K562 (cell line): ENCODE measurements around the gene CCDC192. TPM values are rescaled to one million over a fixed set of nuclear protein-coding genes. Genes with fewer than 3 reads are reported as not detected.

ENCODE experiments used
- ATAC-seq: fragments of 200-7000 bp; cut with Tn5 transposase; 3 replicates; pipeline ENCODE4 v1.9.1; 2020; ENCODE audit warnings: moderate library complexity
- BruUV-seq: library from RNA; stranded (reverse); fragments of 400-500 nt; replicated peaks from 2 replicates; lab custom pipeline; 2021; lab: Mats Ljungman, UMichigan
- CTCF ChIA-PET: fragments of 300-600 bp; formaldehyde crosslinking; extraction: SDS; loops from one replicate; lab custom pipeline; 2021; ENCODE audit warnings: low intra/inter-chr PET ratio; lab: Yijun Ruan, JAX
- POLR2A ChIA-PET: fragments of 300-600, 350-650 bp; sonication (Branson Sonifier 250); formaldehyde crosslinking; extraction: SDS; loops from one replicate; lab custom pipeline; 2021; ENCODE audit warnings: antibody characterized with exemption, inconsistent platforms; lab: Yijun Ruan, JAX
- DNase-seq, 4 experiments: peaks; one replicate each; pipeline versions ENCODE4 v3.0.0 to v3.0.0-alpha.2; 2011 to 2018; ENCODE audit warnings: low spot score in 3 of 4, mixed read lengths in 3 of 4; ENCODE audit errors: extremely low read depth in 1 of 4
- FAIRE-seq: peaks from 2 replicates; lab custom pipeline; 2011; peaks lifted over from hg19 to GRCh38; lab: Jason Lieb, UNC
- H2AFZ ChIP-seq: 2 replicates; pipeline ENCODE4 v1.6.0; 2011; ENCODE audit warnings: low read depth, low read length, control low read depth, inconsistent platforms
- H3K27ac ChIP-seq: fragments of 200-600 bp; 3 replicates; pipeline ENCODE4 v1.8.0; 2011; ENCODE audit warnings: low read depth, mild to moderate bottlenecking, control low read depth, inconsistent platforms, low read length, moderate library complexity, mixed read lengths; ENCODE audit errors: extremely low read depth
- H3K27me3 ChIP-seq, 2 experiments: fragments of 300-600 bp in 1 of 2; 2 replicates in 1 of 2; 3 replicates in 1 of 2; pipeline versions ENCODE4 v1.6.0 to v1.8.0; 2011; ENCODE audit warnings: inconsistent platforms in 2 of 2, low read length in 2 of 2, mild to moderate bottlenecking in 1 of 2, mixed read lengths in 1 of 2, moderate library complexity in 1 of 2; ENCODE audit not compliant: control insufficient read depth in 2 of 2, insufficient read depth in 2 of 2
- H3K36me3 ChIP-seq: fragments of 300-600 bp; 3 replicates; pipeline ENCODE4 v1.8.0; 2011; ENCODE audit warnings: mild to moderate bottlenecking, low read length, inconsistent platforms; ENCODE audit not compliant: control insufficient read depth, insufficient read depth
- H3K4me1 ChIP-seq, 2 experiments: fragments of 200-600 bp in 1 of 2; replicated peaks in 1 of 2; 2 replicates in 1 of 2; 3 replicates in 1 of 2; pipeline versions ENCODE4 v1.5.1 to v1.8.0; 2011; ENCODE audit warnings: inconsistent platforms in 2 of 2, low read length in 2 of 2, mild to moderate bottlenecking in 1 of 2, mixed read lengths in 1 of 2, moderate library complexity in 1 of 2; ENCODE audit not compliant: control insufficient read depth in 2 of 2, insufficient read depth in 2 of 2
- H3K4me2 ChIP-seq: 2 replicates; pipeline ENCODE4 v1.6.1; 2011; ENCODE audit warnings: low read length, control low read depth, inconsistent platforms, mixed read lengths; ENCODE audit not compliant: insufficient read depth
- H3K4me3 ChIP-seq: fragments of 200-600 bp; sonication (generic), shearing (Covaris generic); 2 replicates; pipeline ENCODE4 v1.5.1; 2016; ENCODE audit warnings: control low read depth, inconsistent platforms
- H3K79me2 ChIP-seq: fragments of 200-600 bp; 3 replicates; pipeline ENCODE4 v1.8.0; 2011; ENCODE audit warnings: low read length, inconsistent platforms; ENCODE audit not compliant: control insufficient read depth, insufficient read depth
- H3K9ac ChIP-seq, 2 experiments: 2 replicates each; pipeline versions ENCODE4 v1.6.0 to v1.6.1; 2011; ENCODE audit warnings: low read depth in 2 of 2, low read length in 2 of 2, control low read depth in 1 of 2, inconsistent platforms in 1 of 2, mild to moderate bottlenecking in 1 of 2, mixed read lengths in 1 of 2; ENCODE audit not compliant: insufficient read depth in 1 of 2
- H3K9me1 ChIP-seq: one replicate; pipeline ENCODE4 v1.6.0; 2011; ENCODE audit warnings: inconsistent platforms, mild to moderate bottlenecking, low read length, moderate library complexity; ENCODE audit not compliant: control insufficient read depth, insufficient read depth
- H3K9me3 ChIP-seq: replicated peaks from 2 replicates; pipeline ENCODE4 v1.5.1; 2011; ENCODE audit warnings: low read depth, low read length, inconsistent platforms; ENCODE audit not compliant: control insufficient read depth, insufficient read depth
- H4K20me1 ChIP-seq: replicated peaks from 2 replicates; pipeline ENCODE4 v1.6.1; 2011; ENCODE audit warnings: low read length, inconsistent platforms, mixed read lengths; ENCODE audit not compliant: control insufficient read depth, insufficient read depth
- CBFA2T3 ChIP-seq: fragments of 450-650 bp; IDR thresholded peaks from 2 replicates; pipeline ENCODE4 v1.6.1; 2017
- ERF ChIP-seq: fragments of 450-650 bp; formaldehyde crosslinking; IDR thresholded peaks from 2 replicates; pipeline ENCODE4 v1.4.0; 2020; ENCODE audit warnings: mild to moderate bottlenecking, mixed read lengths
- FOXA1 ChIP-seq: fragments of 450-650 bp; IDR thresholded peaks from 2 replicates; pipeline ENCODE4 v1.6.1; 2016; ENCODE audit warnings: mild to moderate bottlenecking, borderline replicate concordance
- GATAD2A ChIP-seq: fragments of 450-650 bp; IDR thresholded peaks from 2 replicates; pipeline ENCODE4 v1.6.1; 2017
- GATAD2B ChIP-seq: fragments of 450-650 bp; IDR thresholded peaks from 2 replicates; pipeline ENCODE4 v1.6.1; 2017; ENCODE audit warnings: mild to moderate bottlenecking, borderline replicate concordance
- HDAC1 ChIP-seq, 2 experiments: fragments of 450-650 bp; IDR thresholded peaks; 2 replicates each; pipeline ENCODE4 v1.6.1; 2016 to 2017; ENCODE audit warnings: inconsistent platforms in 1 of 2, mild to moderate bottlenecking in 1 of 2, moderate library complexity in 1 of 2
- HEY1 ChIP-seq: fragments of 250-450 bp; sonication (Bioruptor Pico); IDR thresholded peaks from 2 replicates; pipeline ENCODE4 v1.5.0; 2020; ENCODE audit warnings: mild to moderate bottlenecking, moderate library complexity, borderline replicate concordance
- IRF1 ChIP-seq: sonication (generic); formaldehyde crosslinking; IDR thresholded peaks from 2 replicates; pipeline ENCODE4 v1.8.0; 2022; ENCODE audit warnings: missing genetic modification reagents, mild to moderate bottlenecking, borderline replicate concordance
- MCM7 ChIP-seq, 2 experiments: fragments of 450-650 bp; IDR thresholded peaks; 2 replicates each; pipeline ENCODE4 v1.6.1; 2016 to 2018
- RAD21 ChIP-seq, 2 experiments: fragments of 250-450 bp in 1 of 2; fragments of 450-650 bp in 1 of 2; sonication (Bioruptor Pico) in 1 of 2; formaldehyde crosslinking in 1 of 2; IDR thresholded peaks in 1 of 2; conservative IDR thresholded peaks in 1 of 2; 2 replicates each; pipeline versions ENCODE4 v1.4.0 to v1.8.0; 2020 to 2022; ENCODE audit warnings: mild to moderate bottlenecking in 2 of 2, moderate library complexity in 1 of 2
- TCF15 ChIP-seq: fragments of 250-450 bp; sonication (Bioruptor Pico); IDR thresholded peaks from 2 replicates; pipeline ENCODE4 v1.8.0; 2022; ENCODE audit warnings: moderate library complexity, mild to moderate bottlenecking, inconsistent platforms
- THRA ChIP-seq: fragments of 450-650 bp; IDR thresholded peaks from 2 replicates; pipeline ENCODE4 v1.6.1; 2017; ENCODE audit warnings: mild to moderate bottlenecking, moderate library complexity
- ZBTB1 ChIP-seq: sonication (generic); formaldehyde crosslinking; IDR thresholded peaks from 2 replicates; pipeline ENCODE4 v1.8.1; 2023; ENCODE audit warnings: missing genetic modification reagents, low read depth, mild to moderate bottlenecking, borderline replicate concordance
- ZEB2 ChIP-seq: fragments of 450-650 bp; IDR thresholded peaks from 2 replicates; pipeline ENCODE4 v1.6.1; 2016
- ZNF263 ChIP-seq: sonication (generic); formaldehyde crosslinking; IDR thresholded peaks from 2 replicates; pipeline ENCODE4 v1.8.0; 2022; ENCODE audit warnings: mild to moderate bottlenecking, missing genetic modification reagents, borderline replicate concordance
- WGBS: fragments of 100-300 bp; shearing (Covaris generic); methylation state at CpG from one replicate; pipeline ENCODE4 v1.1.6; 2016; ENCODE audit warnings: low coverage, mixed read lengths; ENCODE audit not compliant: insufficient coverage; ENCODE audit errors: missing lambda C conversion rate; 5-methylcytosine and 5-hydroxymethylcytosine counted together
- in situ Hi-C: fragments of 300-500 bp; cut with MboI; formaldehyde crosslinking; loops from 4 replicates; pipeline ENCODE4 v1.15.0; 2018; ENCODE audit warnings: inconsistent platforms, mixed read lengths
- intact Hi-C: fragments of 100-400 bp; cut with micrococcal nuclease; formaldehyde crosslinking; loops from 2 replicates; pipeline ENCODE4 v1.14.2; 2022
- polyA plus RNA-seq, 8 experiments: library from polyadenylated mRNA; depleted of rRNA in 4 of 8; stranded (reverse) in 5 of 8; unstranded in 3 of 8; fragments of >200 nt; fragmentation: Nextera tagmentation in 2 of 8; fragmentation: Illumina TruSeq in 1 of 8; extraction: Ambion mirVana in 2 of 8; extraction: Trizol in 1 of 8; gene quantifications; 2 replicates each; pipeline versions ENCODE4 v1.2.1 to v1.2.3, GENCODE V29; 2011 to 2014; ENCODE audit warnings: inconsistent platforms in 1 of 8, missing spikeins in 1 of 8
- total RNA-seq, 7 experiments: library from RNA; depleted of rRNA in 6 of 7; stranded (reverse); fragments of >200 nt in 6 of 7; fragmentation: Illumina TruSeq in 2 of 7; extraction: Trizol in 2 of 7; gene quantifications; 2 replicates each; pipeline versions ENCODE4 v1.2.1 to v1.2.3, GENCODE V29; 2011 to 2021; ENCODE audit warnings: low replicate concordance in 1 of 7

CCDC192 gene
- total and polyA plus RNA-seq, 9 of the 15 experiments (the other 6 are each of a cell fraction or from before 2014, with no cell fraction given): 0.21 to 0.66 (median 0.38) TPM; not detected in 2

- H4K20me1 ChIP-seq: no peaks in the 10 kb centered on the region
- no peak overlapping the region for H2AFZ ChIP-seq
- DNase-seq (no peak), ATAC-seq (no peak), FAIRE-seq (no peak)
- no peak overlapping the region for H3K9ac ChIP-seq
- TF ChIP-seq FOXA1 (no peak), MCM7 (IDR thresholded peaks at IDR 0.05) (no peak), THRA (no peak), RAD21 (CRISPR knock-in tag; conservative IDR thresholded peaks at IDR 0.05 in 1 of 2, IDR thresholded peaks at IDR 0.05 in 1 of 2) (no peak), GATAD2B (no peak), HDAC1 (IDR thresholded peaks at IDR 0.05) (no peak), ERF (no peak), IRF1 (CRISPR knock-in tag) (no peak), HEY1 (no peak), TCF15 (CRISPR knock-in tag) (no peak), ZEB2 (no peak), GATAD2A (no peak), ZBTB1 (CRISPR knock-in tag) (no peak), CBFA2T3 (no peak), ZNF263 (no peak)
- no peaks in the 10 kb centered on the region for H3K36me3 ChIP-seq
- no peaks in the 10 kb centered on the region for H3K27me3 ChIP-seq
- no peak overlapping the region for H3K27ac ChIP-seq
- no peaks in the 10 kb centered on the region for H3K4me1 ChIP-seq
- intact Hi-C loops (no loop called here), in situ Hi-C loops (no loop called here)
- CTCF ChIA-PET: no interaction called here
- WGBS: 1% methylated on average over 5 of the region's 5 CpGs
- POLR2A ChIA-PET: interaction anchor here (0.8 kb wide), 1 partner anchor 9 kb away, joined by 3 read pairs; no protein-coding TSS in a partner anchor
- H3K9me3 ChIP-seq: no peaks in the 10 kb centered on the region
- no peak overlapping the region for H3K4me3 ChIP-seq
- no TSS peak for BruUV-seq
- H3K9me1 ChIP-seq: no peaks in the 10 kb centered on the region
- H3K4me2 ChIP-seq: no peak overlapping the region
- H3K79me2 ChIP-seq: no peaks in the 10 kb centered on the region
These were observed 240.9 kb downstream of the CCDC192 start for GRCh38 chr5:127944125-127944524.
